ENCODE results near the gene DPRX.

DNA sequence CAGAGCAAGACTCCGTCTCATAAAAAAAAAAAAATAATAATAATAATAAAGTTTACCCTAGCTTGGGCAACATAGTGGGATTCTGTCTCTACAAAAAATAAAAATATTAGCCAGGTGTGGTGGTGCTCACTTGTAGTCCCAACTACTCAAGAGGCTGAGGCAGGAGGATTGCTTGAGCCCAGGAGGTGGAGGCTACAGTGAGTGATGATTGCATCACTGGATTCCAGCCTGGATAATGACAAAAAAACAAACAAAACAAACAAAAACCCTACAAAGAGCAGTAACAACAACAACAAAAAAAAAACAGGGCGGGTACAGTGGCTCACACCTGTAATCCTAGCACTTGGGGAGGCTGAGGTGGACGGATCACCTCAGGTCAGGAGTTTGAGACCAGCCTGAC, 48.6 kb upstream of the DPRX start:
- TF ChIP-seq RAD21 (IDR thresholded peaks at IDR 0.05; ENCODE audit: low read depth) (no peak), EP300 (IDR thresholded peaks at IDR 0.05; ENCODE audit: borderline replicate concordance) (no peak), TAF1 (IDR thresholded peaks at IDR 0.05; ENCODE audit: low read depth) (no peak)
- TF ChIP-seq, protein P1, sequence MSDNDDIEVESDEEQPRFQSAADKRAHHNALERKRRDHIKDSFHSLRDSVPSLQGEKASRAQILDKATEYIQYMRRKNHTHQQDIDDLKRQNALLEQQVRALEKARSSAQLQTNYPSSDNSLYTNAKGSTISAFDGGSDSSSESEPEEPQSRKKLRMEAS (IDR thresholded peaks at IDR 0.05) = no peak
- TF ChIP-seq, protein P2, sequence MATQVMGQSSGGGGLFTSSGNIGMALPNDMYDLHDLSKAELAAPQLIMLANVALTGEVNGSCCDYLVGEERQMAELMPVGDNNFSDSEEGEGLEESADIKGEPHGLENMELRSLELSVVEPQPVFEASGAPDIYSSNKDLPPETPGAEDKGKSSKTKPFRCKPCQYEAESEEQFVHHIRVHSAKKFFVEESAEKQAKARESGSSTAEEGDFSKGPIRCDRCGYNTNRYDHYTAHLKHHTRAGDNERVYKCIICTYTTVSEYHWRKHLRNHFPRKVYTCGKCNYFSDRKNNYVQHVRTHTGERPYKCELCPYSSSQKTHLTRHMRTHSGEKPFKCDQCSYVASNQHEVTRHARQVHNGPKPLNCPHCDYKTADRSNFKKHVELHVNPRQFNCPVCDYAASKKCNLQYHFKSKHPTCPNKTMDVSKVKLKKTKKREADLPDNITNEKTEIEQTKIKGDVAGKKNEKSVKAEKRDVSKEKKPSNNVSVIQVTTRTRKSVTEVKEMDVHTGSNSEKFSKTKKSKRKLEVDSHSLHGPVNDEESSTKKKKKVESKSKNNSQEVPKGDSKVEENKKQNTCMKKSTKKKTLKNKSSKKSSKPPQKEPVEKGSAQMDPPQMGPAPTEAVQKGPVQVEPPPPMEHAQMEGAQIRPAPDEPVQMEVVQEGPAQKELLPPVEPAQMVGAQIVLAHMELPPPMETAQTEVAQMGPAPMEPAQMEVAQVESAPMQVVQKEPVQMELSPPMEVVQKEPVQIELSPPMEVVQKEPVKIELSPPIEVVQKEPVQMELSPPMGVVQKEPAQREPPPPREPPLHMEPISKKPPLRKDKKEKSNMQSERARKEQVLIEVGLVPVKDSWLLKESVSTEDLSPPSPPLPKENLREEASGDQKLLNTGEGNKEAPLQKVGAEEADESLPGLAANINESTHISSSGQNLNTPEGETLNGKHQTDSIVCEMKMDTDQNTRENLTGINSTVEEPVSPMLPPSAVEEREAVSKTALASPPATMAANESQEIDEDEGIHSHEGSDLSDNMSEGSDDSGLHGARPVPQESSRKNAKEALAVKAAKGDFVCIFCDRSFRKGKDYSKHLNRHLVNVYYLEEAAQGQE (IDR thresholded peaks at IDR 0.05; ENCODE audit: low read depth) = no peak

Measured in Ishikawa (cell line).